Activated naive CD4-positive, alpha-beta T cell treated with Interleukin-2 at 50 U/mL for 16 hours (primary cell): ENCODE results near the gene CGB7.

Experiments used
- DNase-seq: peaks from one replicate; pipeline ENCODE4 v3.0.0-alpha.2; 2020

The CGB7 gene

DNA sequence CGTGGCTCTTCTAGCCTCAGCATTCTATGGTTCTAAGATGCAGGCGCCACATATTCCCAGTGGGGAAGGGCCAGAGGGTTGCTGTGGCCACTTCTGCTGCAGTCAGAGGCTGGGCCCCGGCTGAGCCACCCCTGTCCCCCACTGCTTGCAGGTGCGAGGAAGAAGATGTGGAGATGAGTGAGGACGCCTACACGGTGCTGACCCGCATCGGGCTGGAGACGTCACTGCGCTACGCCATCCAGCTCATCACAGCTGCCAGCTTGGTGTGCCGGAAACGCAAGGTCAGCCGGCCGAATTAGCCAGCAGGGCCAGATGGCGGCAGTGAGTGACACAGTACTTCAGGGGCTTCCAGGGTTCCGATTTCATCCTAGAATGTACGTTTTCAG, 42.7 kb downstream of the CGB7 start:
- DNase-seq, result no peak

DNA sequence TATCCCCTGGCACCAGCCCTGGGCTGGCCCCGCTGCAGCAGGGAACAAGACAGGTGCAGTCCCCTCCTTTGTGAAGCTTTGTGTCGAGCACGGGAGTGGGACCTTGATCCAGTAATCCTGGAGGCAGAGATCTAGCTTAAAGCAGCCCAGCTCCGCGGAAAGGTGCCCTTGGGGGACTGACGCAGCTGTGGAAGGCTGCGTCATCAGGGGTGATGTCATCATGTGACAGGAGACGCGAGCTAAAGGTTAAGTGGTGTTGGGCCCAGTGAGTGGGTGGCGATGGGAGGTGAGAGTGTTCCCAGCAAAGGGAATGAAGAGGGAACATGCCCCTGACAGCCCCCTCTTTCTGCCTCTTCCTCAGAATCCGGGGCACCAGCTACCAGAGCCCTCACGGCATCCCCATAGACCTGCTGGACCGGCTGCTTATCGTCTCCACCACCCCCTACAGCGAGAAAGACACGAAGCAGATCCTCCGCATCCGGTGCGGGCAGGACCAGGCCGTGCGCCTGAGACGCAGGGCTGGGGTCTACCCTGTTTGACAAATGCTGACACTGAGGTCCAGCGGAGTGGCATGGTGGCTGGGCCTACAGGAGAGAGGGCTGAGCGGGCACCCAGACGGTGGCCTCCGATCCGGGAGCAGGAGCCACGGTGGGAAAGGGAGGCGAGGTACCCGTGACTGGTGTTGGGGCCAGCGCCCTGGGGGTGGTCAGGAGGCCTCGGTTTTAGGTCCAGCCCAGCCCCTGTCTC, 43.3 kb downstream of the CGB7 start:
- DNase-seq, result no peak

DNA sequence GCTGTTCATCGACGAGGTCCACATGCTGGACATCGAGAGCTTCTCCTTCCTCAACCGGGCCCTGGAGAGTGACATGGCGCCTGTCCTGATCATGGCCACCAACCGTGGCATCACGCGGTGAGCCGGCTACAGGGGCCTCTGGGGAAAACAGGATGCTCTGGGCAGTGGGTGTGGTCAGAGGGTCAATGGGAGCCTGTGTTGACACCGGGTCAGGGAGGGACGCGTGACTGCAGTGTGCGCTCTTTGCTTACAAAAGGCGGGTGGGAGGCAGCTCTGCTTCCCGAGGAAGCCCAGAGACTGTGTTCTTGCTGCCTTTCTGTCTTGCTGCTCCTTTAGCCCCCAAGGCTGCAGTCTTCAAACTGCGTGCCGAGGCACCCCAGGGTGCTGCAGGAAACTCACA, 46.4 kb downstream of the CGB7 start:
- no peak for DNase-seq

DNA sequence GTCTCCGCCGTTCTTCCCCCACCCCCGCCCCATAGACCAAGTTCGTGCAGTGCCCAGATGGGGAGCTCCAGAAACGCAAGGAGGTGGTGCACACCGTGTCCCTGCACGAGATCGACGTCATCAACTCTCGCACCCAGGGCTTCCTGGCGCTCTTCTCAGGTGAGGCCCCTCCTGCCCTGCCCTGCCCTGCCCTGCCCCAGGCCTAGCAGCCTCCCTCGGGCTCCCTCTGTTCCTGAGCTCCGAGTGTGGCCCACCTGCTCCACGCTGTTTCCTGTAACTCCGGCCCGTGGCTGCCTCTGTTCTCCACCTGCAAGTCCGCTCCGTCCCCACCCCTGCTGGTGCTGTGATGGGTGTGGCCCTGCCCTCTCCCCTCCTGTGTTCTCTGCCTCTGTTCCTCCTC, 47.1 kb downstream of the CGB7 start:
- DNase-seq, result no peak

DNA sequence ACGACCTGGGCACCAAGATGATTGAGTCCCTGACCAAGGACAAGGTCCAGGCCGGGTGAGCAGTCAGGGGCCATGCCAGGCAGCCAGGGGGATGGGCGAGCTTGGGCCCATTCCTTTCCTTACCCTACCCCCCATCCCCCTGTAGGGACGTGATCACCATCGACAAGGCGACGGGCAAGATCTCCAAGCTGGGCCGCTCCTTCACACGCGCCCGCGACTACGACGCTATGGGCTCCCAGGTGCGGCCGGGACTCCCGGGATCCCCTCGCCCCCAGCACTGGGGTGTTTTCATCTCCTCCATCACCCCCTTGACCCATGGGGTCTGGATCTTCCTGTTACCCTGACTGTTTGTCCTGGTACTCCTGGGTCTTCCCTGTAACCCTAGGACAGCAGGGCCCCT, 47.7 kb downstream of the CGB7 start:
- DNase-seq, result no peak

DNA sequence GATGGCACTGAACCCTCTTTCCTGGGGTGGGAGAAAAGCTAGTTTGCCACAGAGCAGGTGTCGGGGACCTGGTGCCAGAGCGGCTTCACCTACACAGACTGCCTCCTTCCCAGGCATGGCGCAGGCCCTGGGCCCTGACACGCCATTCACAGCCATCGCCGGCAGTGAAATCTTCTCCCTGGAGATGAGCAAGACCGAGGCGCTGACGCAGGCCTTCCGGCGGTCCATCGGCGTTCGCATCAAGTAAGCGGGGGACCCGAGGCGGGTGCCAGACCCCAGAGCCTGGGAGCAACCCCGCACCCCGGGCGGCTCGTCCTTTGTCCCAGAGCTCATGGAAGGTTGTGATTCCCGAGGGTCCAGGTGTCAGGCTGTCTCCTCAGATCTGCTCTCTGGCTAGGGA, 50.6 kb downstream of the CGB7 start:
- no peak for DNase-seq

DNA sequence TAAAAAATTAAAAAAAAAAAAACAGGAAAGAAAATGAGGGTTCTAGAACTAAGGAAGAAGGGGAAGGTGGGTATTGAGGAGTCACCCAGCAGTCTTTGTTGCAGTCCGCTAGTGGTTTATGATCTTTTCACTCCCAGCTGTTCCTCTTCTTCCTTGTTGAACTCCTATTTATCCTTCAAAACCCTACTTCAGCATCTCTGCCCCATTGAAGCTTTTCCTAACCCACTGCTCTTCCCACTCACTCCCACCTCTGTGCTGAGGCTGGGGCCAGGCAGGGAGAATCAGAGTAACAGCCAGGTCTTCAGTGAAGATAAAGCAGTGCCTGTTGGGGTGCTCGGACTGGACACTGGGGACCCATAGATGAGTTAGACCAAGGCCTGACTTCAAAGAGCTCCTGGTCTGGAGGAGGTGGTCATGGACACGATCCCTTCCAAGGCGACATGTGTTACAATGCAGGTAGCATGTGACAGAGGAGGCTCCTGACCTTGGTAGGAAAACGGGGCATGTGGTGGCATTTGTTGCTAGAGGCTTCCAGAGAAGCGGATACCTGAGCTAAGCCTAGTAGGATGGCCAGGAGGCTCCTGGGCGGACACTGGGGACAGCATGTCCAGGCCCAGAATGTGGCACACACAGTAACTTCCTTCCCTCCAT, 52.5 kb downstream of the CGB7 start:
- DNase-seq, result no peak
